Fibroblast of lung (primary cell): Measurements from ENCODE around the gene RASIP1.

Experiments used
- CTCF ChIP-seq, 2 donors: IDR thresholded peaks in 1 of 2; conservative IDR thresholded peaks in 1 of 2; 1 replicate in 1 of 2; 2 replicates in 1 of 2; pipeline ENCODE4 v1.5.1; 2011 to 2012; ENCODE audit warnings: low read length in 2 of 2, control low read depth in 1 of 2, inconsistent platforms in 1 of 2, low read depth in 1 of 2, mild to moderate bottlenecking in 1 of 2
- EZH2 ChIP-seq: IDR thresholded peaks from 2 replicates; pipeline ENCODE4 v1.5.1; 2012; ENCODE audit warnings: low read length, control low read depth, mild to moderate bottlenecking; ENCODE audit errors: missing control alignments

DNA sequence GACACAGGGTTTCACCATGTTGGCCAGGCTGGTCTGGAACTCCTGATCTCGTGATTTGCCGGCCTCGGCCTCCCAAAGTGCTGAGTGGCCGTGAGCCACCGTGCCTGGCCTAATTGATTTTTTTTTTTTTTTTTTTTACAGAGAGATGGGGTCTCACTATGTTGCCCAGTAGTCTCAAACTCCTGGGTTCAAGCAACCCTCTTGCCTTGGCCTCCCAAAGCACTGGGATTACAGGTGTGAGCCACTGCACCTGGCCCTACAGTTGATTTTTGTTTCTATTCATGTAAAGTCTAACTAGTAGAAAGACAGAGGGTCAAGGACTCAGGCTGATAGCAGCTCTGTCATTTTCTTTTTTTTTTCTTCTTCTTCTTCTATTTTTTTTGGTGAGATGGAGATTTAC lies 36.7 kb upstream of the RASIP1 start:
- TF ChIP-seq EZH2 (no peak), CTCF (conservative IDR thresholded peaks at IDR 0.05 in 1 of 2, IDR thresholded peaks at IDR 0.05 in 1 of 2; ENCODE audit: low read depth in 1 of 2, low read length in 2 of 2) (no peak)
